Stimulated activated CD8-positive, alpha-beta memory T cell treated with anti-CD3 and anti-CD28 coated beads, Interleukin-2, amount 100 ng/mL, for 48 hours (primary cell): ENCODE measurements around the gene SLC19A1.

ENCODE experiments used
- DNase-seq, 2 donors: peaks; one replicate each; pipeline ENCODE4 v3.0.0-alpha.2; 2020; ENCODE audit warnings: low read depth in 2 of 2

SLC19A1 gene

DNA sequence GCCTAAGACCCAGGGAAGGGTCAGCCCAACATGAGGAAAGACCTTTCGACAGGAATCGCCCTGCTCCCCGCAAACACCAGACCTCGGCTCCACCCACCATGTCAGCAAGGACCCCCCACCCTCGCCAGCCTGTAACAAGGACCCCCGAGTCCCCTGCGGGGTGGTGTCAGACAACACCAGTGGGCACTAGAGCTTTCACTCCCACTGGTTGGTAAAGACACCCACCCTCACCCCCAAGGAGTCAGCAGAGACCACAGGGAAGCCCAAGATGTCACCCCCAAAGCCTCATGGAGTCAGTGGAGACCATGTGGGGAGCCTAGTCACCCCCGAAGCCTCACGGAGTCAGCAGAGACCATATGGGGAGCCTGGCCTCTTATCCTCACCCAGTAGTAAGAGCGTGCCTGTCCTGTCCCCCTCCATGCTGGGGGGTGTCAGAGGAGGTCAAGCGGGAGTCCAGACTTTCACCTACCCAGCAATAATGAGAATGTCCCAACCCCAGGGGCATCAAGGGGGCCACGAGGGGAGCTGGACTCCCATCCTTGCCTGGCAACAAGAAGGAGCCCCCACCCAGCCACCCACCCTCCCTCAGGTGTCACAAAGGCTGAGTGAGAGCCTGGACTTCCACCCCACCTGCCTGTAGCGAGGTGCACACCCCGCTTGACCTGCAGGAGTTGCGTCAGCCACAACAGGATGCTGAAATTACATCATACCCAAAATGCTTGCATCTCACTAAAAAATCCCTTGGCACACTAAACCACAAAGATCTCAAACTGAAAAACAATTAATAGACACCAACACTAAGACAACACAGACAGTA is 24.8 kb downstream of the SLC19A1 start:
- no peak for DNase-seq

DNA sequence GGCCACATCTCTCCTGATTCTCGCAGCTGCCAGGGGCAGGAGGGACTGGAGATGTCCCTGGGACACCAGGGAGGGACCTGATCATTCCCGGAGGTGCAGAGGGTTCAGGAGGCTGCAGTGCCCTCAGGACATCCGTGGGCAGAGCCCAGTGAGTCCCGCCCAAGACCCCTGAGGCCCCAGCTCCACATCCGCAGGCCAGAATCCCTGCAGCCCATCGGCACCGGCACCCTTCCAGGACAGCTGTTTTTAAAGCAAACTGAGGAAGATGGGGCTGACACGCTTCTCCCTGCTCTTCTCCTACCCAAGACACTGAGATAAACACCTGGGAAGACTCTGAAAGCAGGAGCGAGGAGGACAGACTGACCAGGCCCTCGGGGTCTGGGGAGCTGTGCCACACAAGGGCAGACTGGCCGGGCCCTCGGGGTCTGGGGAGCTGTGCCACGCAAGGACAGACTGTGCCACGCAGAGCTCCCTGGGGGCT is 25.5 kb downstream of the SLC19A1 start:
- no peak for DNase-seq

- DNase-seq, result no peak
These were observed 26.1 kb downstream of the SLC19A1 start for GRCh38 chr21:45516071-45516670.

DNA sequence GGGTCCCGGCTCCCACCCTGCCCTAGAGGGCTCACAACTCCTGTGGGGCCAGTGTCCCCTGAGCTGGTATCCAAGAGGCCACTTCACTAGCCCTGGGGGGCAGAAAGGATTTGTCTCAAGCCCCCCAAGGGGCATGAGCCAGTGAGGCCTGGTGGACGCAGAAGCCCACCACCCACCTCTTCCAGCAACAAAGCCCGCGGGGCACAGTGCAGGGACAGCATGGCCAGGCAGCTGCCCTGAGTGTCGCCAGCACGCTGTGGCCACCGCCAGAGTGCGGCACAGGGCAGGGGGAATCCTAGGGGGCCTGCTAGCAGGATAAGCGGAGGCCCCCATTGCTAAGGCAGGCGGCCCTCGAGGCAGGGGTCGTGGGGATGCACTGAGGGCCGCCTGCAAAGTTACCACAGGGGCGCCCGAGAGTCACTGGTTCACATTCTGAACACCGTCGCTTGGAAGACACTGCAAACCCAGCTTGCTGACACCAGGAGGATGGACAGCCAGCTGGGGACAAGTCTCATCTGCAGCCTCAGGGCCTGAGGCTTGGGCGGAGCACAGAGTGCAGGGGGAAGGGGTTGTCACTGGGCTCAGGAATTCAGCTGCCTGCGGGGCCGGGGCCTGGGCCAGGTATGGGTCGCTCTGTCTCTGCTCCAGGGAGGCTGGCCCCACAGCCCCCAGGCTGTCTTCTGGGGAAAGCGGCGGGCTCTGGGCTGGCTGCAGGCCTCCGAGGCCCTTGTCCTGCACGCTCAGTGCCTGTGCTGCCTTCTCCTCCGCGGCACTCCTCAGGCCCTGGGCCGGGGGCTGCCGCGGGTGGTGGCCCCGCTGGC is 26.8 kb downstream of the SLC19A1 start:
- DNase-seq, result no peak

GRCh38 chr21:45514311-45515021 is 27.8 kb downstream of the SLC19A1 start:
- DNase-seq, result no peak

DNA sequence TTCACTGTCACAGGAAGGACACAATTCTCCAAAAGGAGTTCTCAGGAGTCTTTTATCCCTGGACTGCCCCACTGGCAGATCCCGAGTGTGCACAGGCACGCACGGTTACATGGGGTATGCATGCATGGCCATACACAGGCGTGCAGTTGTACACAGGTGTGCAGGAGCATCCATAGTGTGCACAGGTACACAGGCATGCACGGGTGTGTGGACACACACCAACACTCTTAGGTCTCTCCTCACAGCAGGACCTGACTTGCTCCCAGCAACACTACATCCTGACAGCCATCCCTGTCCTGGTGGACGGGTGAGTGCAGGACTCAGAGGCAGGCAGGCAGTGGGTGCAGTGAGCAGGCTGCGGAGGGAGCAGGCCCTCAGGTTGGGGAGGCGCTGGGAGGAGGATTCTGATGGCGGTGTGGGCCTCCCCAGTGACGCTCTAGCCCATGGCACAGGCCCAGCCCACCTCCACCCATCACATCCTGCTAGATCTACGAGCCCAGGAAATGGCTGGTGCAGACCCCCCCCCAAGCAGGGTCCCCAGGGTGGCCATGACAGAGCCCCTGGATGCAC is 28.4 kb downstream of the SLC19A1 start:
- no peak for DNase-seq

DNA sequence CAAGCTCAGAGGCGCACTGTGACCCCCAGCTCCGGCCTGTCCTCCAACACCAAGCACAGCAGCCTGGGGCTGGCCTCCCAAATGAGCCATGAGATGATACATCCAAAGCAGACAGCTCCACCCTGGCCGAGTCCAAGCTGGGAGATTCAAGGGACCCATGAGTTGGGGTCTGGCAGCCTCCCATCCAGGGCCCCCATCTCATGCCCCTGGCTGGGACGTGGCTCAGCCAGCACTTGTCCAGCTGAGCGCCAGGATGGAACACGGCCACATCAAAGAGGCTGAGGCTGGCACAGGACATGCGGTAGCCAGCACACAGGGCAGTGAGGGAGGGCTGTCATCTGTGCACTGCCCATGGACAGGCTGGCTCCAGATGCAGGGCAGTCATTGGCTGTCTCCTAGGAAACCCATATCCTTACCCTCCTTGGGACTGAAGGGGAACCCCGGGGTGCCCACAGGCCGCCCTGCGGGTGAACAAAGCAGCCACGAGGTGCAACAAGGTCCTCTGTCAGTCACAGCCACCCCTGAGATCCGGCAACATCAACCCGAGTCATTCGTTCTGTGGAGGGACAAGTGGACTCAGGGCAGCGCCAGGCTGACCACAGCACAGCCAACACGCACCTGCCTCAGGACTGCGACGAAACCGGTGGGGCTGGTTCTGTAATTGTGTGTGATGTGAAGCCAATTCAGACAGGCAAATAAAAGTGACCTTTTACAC is 29.1 kb downstream of the SLC19A1 start:
- no peak for DNase-seq

GRCh38 chr21:45512626-45513002 is 29.6 kb downstream of the SLC19A1 start:
- DNase-seq, result no peak

GRCh38 chr21:45511661-45512431 is 30.4 kb downstream of the SLC19A1 start:
- no peak for DNase-seq

- DNase-seq, result no peak
These were observed 31.2 kb downstream of the SLC19A1 start for GRCh38 chr21:45511007-45511406.

- DNase-seq, result no peak
These were observed 31.7 kb downstream of the SLC19A1 start for GRCh38 chr21:45510466-45510955.

DNA sequence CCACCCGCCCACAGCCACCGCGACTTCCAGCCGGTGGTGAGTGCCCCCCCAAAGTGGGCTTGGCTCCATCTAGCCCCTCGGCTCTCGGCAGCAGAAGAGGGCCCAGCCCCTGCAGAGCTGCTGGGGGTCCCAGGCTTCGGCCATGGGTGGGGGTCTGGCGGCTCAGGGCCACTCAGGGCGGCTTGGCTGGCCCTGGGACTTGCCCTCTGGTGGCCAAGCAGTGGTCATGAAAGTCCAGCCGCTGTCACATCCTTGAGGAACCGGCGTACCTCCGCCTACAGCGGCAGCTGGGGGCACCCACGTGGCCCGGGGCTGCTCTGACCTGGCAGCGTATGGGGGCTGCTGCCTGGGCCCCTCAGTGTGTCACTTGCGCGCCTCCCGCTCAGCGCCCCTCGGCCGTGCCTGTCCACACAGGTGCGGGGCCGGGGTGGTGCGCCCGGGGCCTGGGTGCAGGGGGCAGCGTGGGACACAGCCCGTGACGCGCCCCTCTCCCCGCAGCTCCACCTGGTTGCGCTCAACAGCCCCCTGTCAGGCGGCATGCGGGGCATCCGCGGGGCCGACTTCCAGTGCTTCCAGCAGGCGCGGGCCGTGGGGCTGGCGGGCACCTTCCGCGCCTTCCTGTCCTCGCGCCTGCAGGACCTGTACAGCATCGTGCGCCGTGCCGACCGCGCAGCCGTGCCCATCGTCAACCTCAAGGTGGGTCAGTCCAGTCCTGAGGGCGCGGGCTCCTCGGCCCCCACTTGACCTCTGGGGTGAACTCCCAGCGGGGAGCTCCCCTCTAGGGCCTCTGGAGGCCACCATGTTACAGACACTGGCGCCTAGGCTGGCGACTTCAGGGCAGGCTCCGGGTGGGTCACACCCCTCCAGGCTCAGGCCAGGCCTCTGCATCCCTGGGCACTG is 32.4 kb downstream of the SLC19A1 start:
- DNase-seq, result no peak

- no peak for DNase-seq
These were observed 33.4 kb downstream of the SLC19A1 start for GRCh38 chr21:45508607-45509565.

- DNase-seq, result no peak
These were observed 34.2 kb downstream of the SLC19A1 start for GRCh38 chr21:45507888-45508508.

DNA sequence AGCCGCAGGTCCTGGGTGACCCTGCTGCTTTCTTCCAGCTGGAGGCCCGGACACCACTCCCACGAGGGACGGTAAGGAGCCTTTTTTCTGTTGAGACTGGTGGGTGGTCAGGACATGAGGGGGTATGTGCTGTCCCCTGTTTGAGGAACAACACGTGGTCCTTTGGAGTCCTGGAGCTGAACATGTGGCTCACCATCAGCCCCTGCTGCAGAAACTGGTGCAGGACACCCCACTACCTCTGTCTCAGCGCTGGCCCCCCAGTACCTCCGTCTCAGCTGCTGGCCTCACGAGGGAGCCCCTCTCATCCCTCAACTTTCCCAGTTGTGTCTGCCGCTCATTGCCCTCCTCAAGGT is 34.7 kb downstream of the SLC19A1 start:
- no peak for DNase-seq

DNA sequence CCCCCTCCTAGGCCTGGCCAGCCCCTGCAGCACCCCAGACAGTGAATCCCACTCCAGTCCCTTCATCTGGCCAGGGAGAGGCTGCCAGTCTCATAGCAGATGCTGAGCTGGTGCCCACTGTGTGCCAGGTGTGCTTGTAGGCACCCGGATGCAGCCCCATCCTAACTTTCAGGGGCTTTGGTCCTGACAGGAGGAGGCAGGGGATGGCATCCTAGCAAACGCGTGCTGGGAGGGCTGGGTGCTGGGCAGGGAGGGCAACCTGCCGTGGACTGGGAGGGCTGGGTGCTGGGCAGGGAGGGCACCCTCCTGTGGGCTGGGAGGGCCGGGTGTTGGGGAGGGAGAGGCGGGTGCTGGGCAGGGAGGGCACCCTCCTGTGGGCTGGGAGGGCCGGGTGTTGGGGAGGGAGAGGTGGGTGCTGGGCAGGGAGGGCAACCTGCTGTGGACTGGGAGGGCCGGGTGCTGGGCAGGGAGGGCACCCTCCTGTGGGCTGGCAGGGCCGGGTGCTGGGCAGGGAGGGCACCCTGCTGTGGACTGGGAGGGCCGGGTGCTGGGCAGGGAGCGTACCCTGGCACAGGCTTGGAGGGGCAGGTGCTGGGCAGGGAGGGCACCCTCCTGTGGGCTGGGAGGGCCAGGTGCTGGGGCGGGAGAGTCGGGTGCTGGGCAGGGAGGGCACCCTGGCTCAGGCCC is 35.3 kb downstream of the SLC19A1 start:
- DNase-seq, result no peak
